ENCODE data around the gene MYH15.

- TF ChIP-seq POLR2A (IDR thresholded peaks at IDR 0.05) (no peak), CTCF (IDR thresholded peaks at IDR 0.05) (no peak), EP300 (IDR thresholded peaks at IDR 0.05) (no peak)
These were observed 6.7 kb downstream of the MYH15 start for GRCh38 chr3:108503722-108504121.

Data from upper lobe of left lung (tissue), 4 donors.